Measurements from ENCODE around the gene VMP1. TPM values are rescaled to one million over a fixed set of nuclear protein-coding genes. Genes with fewer than 3 reads are reported as not detected.

Gene VMP1
- total RNA-seq, 1 experiment from 2014 or later, result 281 TPM

DNA sequence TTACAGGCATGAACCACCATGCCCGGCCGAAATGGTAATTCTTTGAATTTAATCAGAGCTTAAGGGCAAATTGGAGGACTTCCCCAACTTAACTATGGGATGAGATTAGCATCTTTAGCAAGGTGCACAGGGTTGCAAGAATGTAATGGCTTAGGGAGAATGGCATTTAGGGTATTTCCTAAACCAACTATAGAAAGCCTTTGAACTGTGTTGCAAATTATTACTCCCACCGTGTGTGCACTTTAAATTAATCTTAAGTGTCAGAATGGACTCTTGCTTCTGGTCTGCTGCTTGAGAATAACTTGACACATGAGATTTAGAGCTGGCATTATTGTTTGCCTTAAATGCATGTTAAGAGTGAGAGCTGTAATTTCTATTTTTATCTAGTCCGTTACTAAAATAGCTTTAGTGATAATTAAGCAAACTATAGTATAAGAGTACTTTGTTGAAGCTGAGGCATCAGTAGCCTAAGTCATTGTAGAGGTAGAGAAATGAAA lies 125.5 kb downstream of the VMP1 start:
- Histone ChIP-seq H3K4me3 (ENCODE audit: low read depth in 2 of 2, low read length in 2 of 2) (no peak overlapping the region), H3K9me3 (ENCODE audit: control insufficient read depth, insufficient read depth, low read depth, low read length) (no peaks in the 10 kb centered on the region), H3K4me1 (ENCODE audit: control insufficient read depth, insufficient read depth, low read length) (peaks cover 75% of the 10 kb centered on the region), H3K27ac (ENCODE audit: low read length) (peak overlapping the region; percentile 100), H3K27me3 (ENCODE audit: control insufficient read depth, insufficient read depth, low read length) (no peaks in the 10 kb centered on the region), H3K36me3 (ENCODE audit: control insufficient read depth, insufficient read depth, low read length) (no peaks in the 10 kb centered on the region)
- in situ Hi-C loops (cut with HindIII; ENCODE audit: low pct_unique_long_range_greater_than_20kb, low sequenced_read_pairs), result no loop called here
- ChIA-PET CTCF (interaction anchor here (0.6 kb wide), 1 partner anchor 18 kb away, joined by 4 read pairs; no protein-coding TSS in a partner anchor), POLR2A (interaction anchor here (0.5 to 1.3 kb wide), 7 partner anchors 11 to 125 kb away, joined by 3 to 18 read pairs (median 7); no protein-coding TSS in a partner anchor)
- no peak for DNase-seq (ENCODE audit: low read depth, low spot score)
- TF ChIP-seq TCF7L2 (IDR thresholded peaks at IDR 0.05; ENCODE audit: low read depth, low read length) (peak; percentile 99), POLR2AphosphoS5 (IDR thresholded peaks at IDR 0.05; ENCODE audit: low read depth, low read length) (no peak)
- TF ChIP-seq, protein P1, sequence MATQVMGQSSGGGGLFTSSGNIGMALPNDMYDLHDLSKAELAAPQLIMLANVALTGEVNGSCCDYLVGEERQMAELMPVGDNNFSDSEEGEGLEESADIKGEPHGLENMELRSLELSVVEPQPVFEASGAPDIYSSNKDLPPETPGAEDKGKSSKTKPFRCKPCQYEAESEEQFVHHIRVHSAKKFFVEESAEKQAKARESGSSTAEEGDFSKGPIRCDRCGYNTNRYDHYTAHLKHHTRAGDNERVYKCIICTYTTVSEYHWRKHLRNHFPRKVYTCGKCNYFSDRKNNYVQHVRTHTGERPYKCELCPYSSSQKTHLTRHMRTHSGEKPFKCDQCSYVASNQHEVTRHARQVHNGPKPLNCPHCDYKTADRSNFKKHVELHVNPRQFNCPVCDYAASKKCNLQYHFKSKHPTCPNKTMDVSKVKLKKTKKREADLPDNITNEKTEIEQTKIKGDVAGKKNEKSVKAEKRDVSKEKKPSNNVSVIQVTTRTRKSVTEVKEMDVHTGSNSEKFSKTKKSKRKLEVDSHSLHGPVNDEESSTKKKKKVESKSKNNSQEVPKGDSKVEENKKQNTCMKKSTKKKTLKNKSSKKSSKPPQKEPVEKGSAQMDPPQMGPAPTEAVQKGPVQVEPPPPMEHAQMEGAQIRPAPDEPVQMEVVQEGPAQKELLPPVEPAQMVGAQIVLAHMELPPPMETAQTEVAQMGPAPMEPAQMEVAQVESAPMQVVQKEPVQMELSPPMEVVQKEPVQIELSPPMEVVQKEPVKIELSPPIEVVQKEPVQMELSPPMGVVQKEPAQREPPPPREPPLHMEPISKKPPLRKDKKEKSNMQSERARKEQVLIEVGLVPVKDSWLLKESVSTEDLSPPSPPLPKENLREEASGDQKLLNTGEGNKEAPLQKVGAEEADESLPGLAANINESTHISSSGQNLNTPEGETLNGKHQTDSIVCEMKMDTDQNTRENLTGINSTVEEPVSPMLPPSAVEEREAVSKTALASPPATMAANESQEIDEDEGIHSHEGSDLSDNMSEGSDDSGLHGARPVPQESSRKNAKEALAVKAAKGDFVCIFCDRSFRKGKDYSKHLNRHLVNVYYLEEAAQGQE (IDR thresholded peaks at IDR 0.05; ENCODE audit: insufficient read depth in 1 of 2, low read depth in 2 of 2, low read length in 1 of 2), result no peak
- ATAC-seq, result peak; percentile 40
- no TSS peak for BruUV-seq (replicated peaks)
- intact Hi-C loops (cut with micrococcal nuclease; ENCODE audit: unreplicated experiment), result no loop called here

DNA sequence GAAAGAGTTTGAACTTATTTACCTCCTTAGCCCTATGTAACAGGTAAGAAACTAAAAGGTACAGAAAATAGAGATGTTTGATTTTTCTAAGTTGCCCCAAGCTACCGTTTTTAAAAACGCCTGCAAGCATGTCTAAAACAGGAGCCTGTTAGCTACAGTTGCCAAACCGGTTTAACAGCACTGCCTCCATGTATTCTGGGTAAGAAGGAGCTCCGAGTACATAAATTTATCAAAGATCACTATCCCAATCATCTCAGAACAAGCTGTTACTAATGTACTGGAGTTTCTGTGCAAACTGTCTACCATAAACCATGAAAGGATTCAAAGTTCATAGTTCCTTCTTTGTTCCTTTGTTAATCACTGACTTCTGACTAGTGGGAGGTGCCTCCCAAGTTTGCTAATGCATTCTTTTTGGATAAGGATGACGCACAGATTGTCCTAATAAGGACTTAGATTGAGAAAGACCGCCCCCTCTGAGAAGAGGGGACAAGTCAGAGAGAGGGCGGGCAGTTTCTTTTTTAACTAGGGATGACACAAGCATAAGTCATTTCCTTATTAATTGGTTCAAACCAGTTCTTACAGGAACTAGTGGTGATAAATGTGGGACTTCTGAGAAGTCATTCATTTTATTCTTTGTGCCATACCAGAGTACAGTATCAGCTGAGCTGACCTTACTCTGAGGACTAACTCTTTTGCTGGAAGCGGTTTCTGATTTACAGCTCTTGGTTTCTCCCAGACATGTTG lies 130.0 kb downstream of the VMP1 start:
- Histone ChIP-seq H3K36me3 (ENCODE audit: control insufficient read depth, insufficient read depth, low read length) (peaks cover 29% of the 10 kb centered on the region), H3K4me3 (ENCODE audit: low read depth in 2 of 2, low read length in 2 of 2) (peak overlapping the region; percentile 87 to 99), H3K4me1 (ENCODE audit: control insufficient read depth, insufficient read depth, low read length) (peaks cover 30% of the 10 kb centered on the region), H3K27ac (ENCODE audit: low read length) (peak overlapping the region; percentile 100), H3K27me3 (ENCODE audit: control insufficient read depth, insufficient read depth, low read length) (no peaks in the 10 kb centered on the region), H3K9me3 (ENCODE audit: control insufficient read depth, insufficient read depth, low read depth, low read length) (no peaks in the 10 kb centered on the region)
- ChIA-PET CTCF (interaction anchor here (0.6 kb wide), 1 partner anchor 24 kb away, joined by 7 read pairs; no protein-coding TSS in a partner anchor), POLR2A (interaction anchor here (0.6 to 3.5 kb wide), 16 partner anchors 9 to 609 kb away, joined by 3 to 77 read pairs (median 10); partner anchors contain the start of genes PTRH2 and VMP1)
- ATAC-seq (peak; percentile 83), DNase-seq (ENCODE audit: low read depth, low spot score) (peak; percentile 99)
- TF ChIP-seq TCF7L2 (IDR thresholded peaks at IDR 0.05; ENCODE audit: low read depth, low read length) (peak; percentile 92), POLR2AphosphoS5 (IDR thresholded peaks at IDR 0.05; ENCODE audit: low read depth, low read length) (peak; percentile 100), SIN3A (IDR thresholded peaks at IDR 0.05; ENCODE audit: borderline replicate concordance, insufficient read depth, low read depth, low read length) (peak; percentile 94)
- TF ChIP-seq, protein P1 (IDR thresholded peaks at IDR 0.05; ENCODE audit: insufficient read depth in 1 of 2, low read depth in 2 of 2, low read length in 1 of 2), result peak in 1 of 2 experiments; percentile 53; a peak in 2 of 4 replicates
- TF ChIP-seq, protein P2, sequence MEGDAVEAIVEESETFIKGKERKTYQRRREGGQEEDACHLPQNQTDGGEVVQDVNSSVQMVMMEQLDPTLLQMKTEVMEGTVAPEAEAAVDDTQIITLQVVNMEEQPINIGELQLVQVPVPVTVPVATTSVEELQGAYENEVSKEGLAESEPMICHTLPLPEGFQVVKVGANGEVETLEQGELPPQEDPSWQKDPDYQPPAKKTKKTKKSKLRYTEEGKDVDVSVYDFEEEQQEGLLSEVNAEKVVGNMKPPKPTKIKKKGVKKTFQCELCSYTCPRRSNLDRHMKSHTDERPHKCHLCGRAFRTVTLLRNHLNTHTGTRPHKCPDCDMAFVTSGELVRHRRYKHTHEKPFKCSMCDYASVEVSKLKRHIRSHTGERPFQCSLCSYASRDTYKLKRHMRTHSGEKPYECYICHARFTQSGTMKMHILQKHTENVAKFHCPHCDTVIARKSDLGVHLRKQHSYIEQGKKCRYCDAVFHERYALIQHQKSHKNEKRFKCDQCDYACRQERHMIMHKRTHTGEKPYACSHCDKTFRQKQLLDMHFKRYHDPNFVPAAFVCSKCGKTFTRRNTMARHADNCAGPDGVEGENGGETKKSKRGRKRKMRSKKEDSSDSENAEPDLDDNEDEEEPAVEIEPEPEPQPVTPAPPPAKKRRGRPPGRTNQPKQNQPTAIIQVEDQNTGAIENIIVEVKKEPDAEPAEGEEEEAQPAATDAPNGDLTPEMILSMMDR (IDR thresholded peaks at IDR 0.05), result no peak
- in situ Hi-C loops (cut with HindIII; ENCODE audit: low pct_unique_long_range_greater_than_20kb, low sequenced_read_pairs) (no loop called here), intact Hi-C loops (cut with micrococcal nuclease; ENCODE audit: unreplicated experiment) (loop anchor here (2.0 kb wide), 1 partner anchor 51 kb away; no protein-coding TSS in a partner anchor)
- no TSS peak for BruUV-seq (replicated peaks)
